GM18951 (cell line): ENCODE measurements around the gene INPP5A.
"Not testable (repeated sequence)": the region's sequence is repeated elsewhere in the genome, so short reads cannot be mapped to it uniquely, and the experiment has no call there.

Experiments
- POLR2A ChIP-seq: IDR thresholded peaks from 4 replicates; pipeline ENCODE4 v1.6.1; 2011; ENCODE audit warnings: mild to moderate bottlenecking; ENCODE audit not compliant: insufficient read length, insufficient read depth; ENCODE audit errors: extremely low read depth
- in situ Hi-C: fragments of 300-500 bp; cut with MboI; formaldehyde crosslinking; loops from one replicate; pipeline ENCODE4 v1.12.0; 2022; ENCODE audit warnings: low sequenced_read_pairs, mixed read lengths, inconsistent platforms; ENCODE audit not compliant: unreplicated experiment

Gene INPP5A

GRCh38 chr10:132548106-132548823, 10.7 kb downstream of the INPP5A start:
- no peak for TF ChIP-seq POLR2A
- in situ Hi-C loops, result no loop called here

- in situ Hi-C loops, result no loop called here
- TF ChIP-seq POLR2A, result no peak
Measured at GRCh38 chr10:132548869-132549268, 11.3 kb downstream of the INPP5A start.

GRCh38 chr10:132549371-132549770, 11.8 kb downstream of the INPP5A start:
- TF ChIP-seq POLR2A, result no peak
- in situ Hi-C loops, result no loop called here

- TF ChIP-seq POLR2A, result no peak
- in situ Hi-C loops, result no loop called here
Measured at GRCh38 chr10:132550366-132551092, 12.9 kb downstream of the INPP5A start.

GRCh38 chr10:132551093-132551807, 13.7 kb downstream of the INPP5A start:
- TF ChIP-seq POLR2A, result no peak

GRCh38 chr10:132551808-132552130, 14.2 kb downstream of the INPP5A start:
- in situ Hi-C loops, result no loop called here
- no peak for TF ChIP-seq POLR2A

More at GRCh38 chr10:132551093-132551807, 13.7 kb downstream of the INPP5A start:
- in situ Hi-C loops, result no loop called here

GRCh38 chr10:132552635-132553034, 15.0 kb downstream of the INPP5A start:
- in situ Hi-C loops, result not testable (repeated sequence)

- in situ Hi-C loops, result not testable (repeated sequence)
Measured at GRCh38 chr10:132553568-132553967, 16.0 kb downstream of the INPP5A start.

GRCh38 chr10:132554053-132554990, 16.7 kb downstream of the INPP5A start:
- in situ Hi-C loops, result no loop called here
- TF ChIP-seq POLR2A, result no peak

- in situ Hi-C loops, result no loop called here
Measured at GRCh38 chr10:132554991-132555647, 17.5 kb downstream of the INPP5A start.

GRCh38 chr10:132555648-132556575, 18.3 kb downstream of the INPP5A start:
- TF ChIP-seq POLR2A, result no peak
- in situ Hi-C loops, result no loop called here

More at GRCh38 chr10:132554991-132555647, 17.5 kb downstream of the INPP5A start:
- TF ChIP-seq POLR2A, result no peak
